H1 (cell line): Measurements from ENCODE around the gene NNMT. TPM values are rescaled to one million over a fixed set of nuclear protein-coding genes. Genes with fewer than 3 reads are reported as not detected.

Experiments
- EGR1 ChIP-seq: IDR thresholded peaks from 2 replicates; pipeline ENCODE4 v1.6.1; 2011; ENCODE audit warnings: low read depth, low read length, borderline replicate concordance
- NRF1 ChIP-seq: IDR thresholded peaks from 2 replicates; pipeline ENCODE4 v1.6.1; 2011; ENCODE audit warnings: mild to moderate bottlenecking, low read depth, low read length, improper control_type of control experiment
- TEAD4 ChIP-seq: IDR thresholded peaks from 2 replicates; pipeline ENCODE4 v1.6.1; 2012; ENCODE audit warnings: low read depth, low read length, inconsistent platforms, mixed read lengths
- polyA plus RNA-seq, 7 experiments: library from polyadenylated mRNA; depleted of rRNA in 3 of 7; stranded (reverse) in 5 of 7; unstranded in 2 of 7; fragments of >200 nt in 5 of 7; fragments of 200-250 nt in 2 of 7; gene quantifications; 1 replicate in 5 of 7; 2 replicates in 1 of 7; 4 replicates in 1 of 7; pipeline versions ENCODE4 v1.2.1 to v1.2.3, GENCODE V29; 2011 to 2013; ENCODE audit warnings: missing spikeins in 2 of 7, mixed read lengths in 2 of 7
- total RNA-seq: library from RNA; stranded (reverse); fragmentation: NEBNext Ultra II Directional; extraction: Animal tissue kit (Norgen Biotek cat#: 25700); gene quantifications from 2 replicates; pipeline ENCODE4 v1.2.1, GENCODE V29; 2021

NNMT gene
- total and polyA plus RNA-seq, 2 of the 8 experiments (the other 6 are each of a cell fraction or from before 2014, with no cell fraction given), result not detected

- TF ChIP-seq EGR1 (no peak), TEAD4 (no peak), NRF1 (no peak)
Observed at GRCh38 chr11:114279792-114280546, 16.2 kb upstream of the NNMT start (continued).
